Activated CD8-positive, alpha-beta T cell treated with anti-CD3 and anti-CD28 coated beads, Interleukin-2, amount 10 ng/mL, durations not matched to agents 7 days and 5 days (primary cell): ENCODE measurements around the gene STEAP3. TPM values are rescaled to one million over a fixed set of nuclear protein-coding genes. Genes with fewer than 3 reads are reported as not detected.

Experiments
- ATAC-seq: fragments of 150-1000 bp; cut with Tn5 transposase; one replicate; pipeline ENCODE4 v1.10.0; 2021; ENCODE audit warnings: moderate library complexity
- CTCF ChIA-PET: fragments of 350-600 bp; sonication (Branson Sonifier 250); formaldehyde crosslinking; loops from one replicate; lab custom pipeline; 2021; ENCODE audit warnings: antibody characterized with exemption; lab: Charles Lee
- POLR2A ChIA-PET: fragments of 350-600 bp; sonication (Branson Sonifier 250); formaldehyde crosslinking; loops from one replicate; lab custom pipeline; 2021; ENCODE audit warnings: antibody characterized with exemption; lab: Charles Lee
- DNase-seq: peaks from one replicate; pipeline ENCODE4 v3.0.0-alpha.2; 2020
- H3K27ac Mint-ChIP-seq: one replicate; pipeline ENCODE4 v1.8.0; 2021; ENCODE audit warnings: mild to moderate bottlenecking, mixed read lengths
- H3K27me3 Mint-ChIP-seq: one replicate; pipeline ENCODE4 v1.8.0; 2021; ENCODE audit warnings: low read depth, mixed read lengths
- H3K36me3 Mint-ChIP-seq: one replicate; pipeline ENCODE4 v1.8.0; 2021; ENCODE audit warnings: low read depth, mixed read lengths
- H3K4me1 Mint-ChIP-seq: one replicate; pipeline ENCODE4 v1.8.0; 2021; ENCODE audit warnings: low read depth, mixed read lengths
- H3K4me3 Mint-ChIP-seq: one replicate; pipeline ENCODE4 v1.8.0; 2021; ENCODE audit warnings: mild to moderate bottlenecking, mixed read lengths
- H3K9me3 Mint-ChIP-seq: one replicate; pipeline ENCODE4 v1.8.0; 2022; ENCODE audit warnings: mixed read lengths; ENCODE audit not compliant: insufficient read depth
- total RNA-seq, 2 experiments: library from RNA; stranded (reverse); gene quantifications; one replicate each; pipeline ENCODE4 v1.2.3, GENCODE V29; 2021

Gene STEAP3
- total RNA-seq, 2 experiments from 2014 or later: 0.13 TPM

- Mint-ChIP-seq H3K36me3 (no peaks in the 10 kb centered on the region), H3K27ac (no peak overlapping the region), H3K27me3 (no peaks in the 10 kb centered on the region), H3K4me3 (no peak overlapping the region), H3K4me1 (no peaks in the 10 kb centered on the region), H3K9me3 (no peaks in the 10 kb centered on the region)
- ChIA-PET POLR2A (no interaction called here), CTCF (interaction anchor here (0.8 kb wide), 1 partner anchor 15 kb away, joined by 3 read pairs; no protein-coding TSS in a partner anchor)
- ATAC-seq: no peak
- DNase-seq: no peak
Observed at GRCh38 chr2:119282146-119282995, 58.7 kb downstream of the STEAP3 start.

DNA sequence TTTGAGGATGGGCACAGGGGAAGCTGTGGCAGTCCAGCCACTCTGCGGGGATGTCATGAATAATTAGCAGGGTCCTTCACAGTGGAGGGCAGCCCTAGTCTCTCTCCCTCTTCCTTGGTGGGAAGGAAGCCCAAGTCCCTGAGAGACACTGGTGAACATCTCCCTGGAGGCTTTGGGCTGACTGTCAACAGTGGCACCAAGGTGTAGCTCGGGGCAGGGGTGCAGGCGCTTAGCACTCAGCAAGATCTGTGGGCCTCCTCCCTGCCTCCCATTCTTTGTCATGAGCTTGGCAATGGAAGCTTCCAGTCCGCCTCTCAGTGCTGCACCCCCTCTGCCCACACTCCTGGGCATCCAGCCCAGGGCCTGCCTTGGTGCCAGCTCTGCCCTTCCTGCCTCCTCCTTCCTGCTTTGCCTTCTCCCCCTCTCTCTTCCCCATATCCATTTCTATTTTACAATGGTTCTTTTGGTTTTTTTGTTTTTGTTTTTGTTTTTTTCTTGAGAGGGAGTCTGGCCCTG, 59.4 kb downstream of the STEAP3 start:
- Mint-ChIP-seq H3K4me3 (no peak overlapping the region), H3K36me3 (no peaks in the 10 kb centered on the region), H3K9me3 (no peaks in the 10 kb centered on the region), H3K27me3 (no peaks in the 10 kb centered on the region), H3K4me1 (no peaks in the 10 kb centered on the region), H3K27ac (no peak overlapping the region)
- DNase-seq (no peak), ATAC-seq (no peak)
- CTCF ChIA-PET: interaction anchor here (0.8 kb wide), 1 partner anchor 15 kb away, joined by 3 read pairs; no protein-coding TSS in a partner anchor
- POLR2A ChIA-PET: no interaction called here

DNA sequence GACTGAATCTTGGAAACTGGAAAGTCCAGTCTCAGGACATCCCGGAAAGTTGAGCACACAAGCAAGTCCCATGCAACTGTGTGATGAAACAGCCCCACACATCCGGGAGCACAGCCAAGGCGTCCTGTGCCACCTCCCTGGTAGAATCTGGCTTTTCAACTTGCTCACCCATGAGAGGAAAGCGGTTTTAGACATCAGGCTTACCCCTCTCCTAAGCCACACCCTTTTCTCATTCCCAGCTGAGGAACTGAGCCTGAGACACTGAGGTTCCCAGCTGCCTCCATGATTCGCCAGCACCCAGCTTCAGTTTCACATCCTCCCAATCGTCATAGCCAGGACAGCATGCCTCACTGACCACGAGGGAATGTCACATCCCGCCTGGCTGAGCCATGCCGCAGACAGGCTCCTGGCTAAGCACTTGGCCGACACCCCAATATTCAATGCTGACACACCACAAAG, 60.3 kb downstream of the STEAP3 start:
- Mint-ChIP-seq H3K4me3 (no peak overlapping the region), H3K27ac (no peak overlapping the region), H3K9me3 (no peaks in the 10 kb centered on the region), H3K4me1 (no peaks in the 10 kb centered on the region), H3K36me3 (no peaks in the 10 kb centered on the region), H3K27me3 (no peaks in the 10 kb centered on the region)
- DNase-seq (no peak), ATAC-seq (no peak)
- ChIA-PET CTCF (no interaction called here), POLR2A (no interaction called here)

DNA sequence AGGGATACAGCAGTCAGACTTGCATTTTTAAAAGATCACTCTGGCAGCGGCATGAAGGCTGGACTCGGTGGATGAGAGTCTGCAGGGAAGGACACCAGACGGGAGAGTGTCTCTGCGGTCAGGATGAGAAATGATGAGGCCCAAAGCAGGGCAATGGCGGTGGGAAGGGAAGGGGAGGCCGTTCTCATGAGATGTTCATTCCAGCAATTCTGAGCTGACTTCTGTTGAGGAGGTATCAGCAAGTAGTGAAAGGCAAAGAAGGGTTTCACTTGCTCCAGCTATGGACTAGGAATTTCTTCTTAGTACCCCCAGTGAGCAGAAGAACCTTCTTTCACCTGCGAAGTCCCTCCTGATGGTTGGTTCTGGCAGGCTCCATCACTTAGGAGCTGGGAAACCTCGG, 63.0 kb downstream of the STEAP3 start:
- DNase-seq: no peak
- Mint-ChIP-seq H3K27me3 (no peaks in the 10 kb centered on the region), H3K9me3 (no peaks in the 10 kb centered on the region), H3K4me1 (no peaks in the 10 kb centered on the region), H3K36me3 (no peaks in the 10 kb centered on the region), H3K27ac (no peak overlapping the region), H3K4me3 (no peak overlapping the region)
- no peak for ATAC-seq
- POLR2A ChIA-PET: no interaction called here
- CTCF ChIA-PET: no interaction called here

- ChIA-PET CTCF (no interaction called here), POLR2A (no interaction called here)
- no peaks in the 10 kb centered on the region for H3K36me3 Mint-ChIP-seq
- no peaks in the 10 kb centered on the region for H3K27me3 Mint-ChIP-seq
- no peaks in the 10 kb centered on the region for H3K9me3 Mint-ChIP-seq
- DNase-seq (no peak), ATAC-seq (no peak)
- H3K4me1 Mint-ChIP-seq: no peaks in the 10 kb centered on the region
- no peak overlapping the region for H3K27ac Mint-ChIP-seq
- no peak overlapping the region for H3K4me3 Mint-ChIP-seq
Observed at GRCh38 chr2:119288576-119288975, 64.9 kb downstream of the STEAP3 start.

DNA sequence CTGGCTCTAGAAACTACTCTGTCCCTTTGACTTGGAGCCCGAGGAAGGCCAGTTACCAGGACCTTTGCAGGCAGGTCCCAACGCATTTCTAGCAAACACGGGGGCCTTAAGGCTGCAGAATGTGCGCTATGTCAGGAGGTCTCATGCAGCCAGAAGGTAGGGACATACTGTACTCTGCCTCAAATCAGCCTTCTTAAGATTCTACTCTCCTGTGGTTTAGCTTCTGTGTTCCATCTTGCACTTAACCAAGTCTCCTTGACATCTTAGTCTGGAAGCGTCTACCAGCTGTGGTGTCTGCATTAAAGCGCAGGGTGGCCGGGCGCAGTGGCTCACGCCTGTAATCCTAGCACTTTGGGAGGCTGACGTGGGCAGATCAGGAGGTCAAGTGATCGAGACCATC, 65.5 kb downstream of the STEAP3 start:
- Mint-ChIP-seq H3K27ac (no peak overlapping the region), H3K36me3 (no peaks in the 10 kb centered on the region), H3K9me3 (no peaks in the 10 kb centered on the region), H3K27me3 (no peaks in the 10 kb centered on the region), H3K4me1 (no peaks in the 10 kb centered on the region), H3K4me3 (no peak overlapping the region)
- CTCF ChIA-PET: no interaction called here
- POLR2A ChIA-PET: no interaction called here
- DNase-seq (no peak), ATAC-seq (no peak)

DNA sequence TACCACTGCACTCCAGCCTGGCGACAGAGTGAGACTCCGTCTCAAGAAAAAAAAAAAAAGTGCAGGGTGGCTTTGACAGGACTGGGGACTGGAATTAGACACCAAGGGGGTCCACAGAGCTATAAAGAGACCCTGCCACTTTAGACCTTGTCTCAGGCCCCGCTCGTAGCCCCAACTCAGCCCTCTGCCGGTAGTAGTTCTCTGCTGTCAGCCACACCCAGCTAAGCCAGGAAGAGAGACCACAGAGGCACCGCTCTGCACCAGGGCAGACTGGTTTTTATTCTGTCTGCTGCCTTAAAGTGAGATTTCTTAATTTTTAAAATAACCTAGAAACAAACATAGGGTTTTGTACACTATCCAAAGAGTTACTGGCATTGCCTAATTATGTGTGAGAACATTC, 66.0 kb downstream of the STEAP3 start:
- no peaks in the 10 kb centered on the region for H3K4me1 Mint-ChIP-seq
- no peak overlapping the region for H3K27ac Mint-ChIP-seq
- no peaks in the 10 kb centered on the region for H3K27me3 Mint-ChIP-seq
- H3K4me3 Mint-ChIP-seq: no peak overlapping the region
- DNase-seq (no peak), ATAC-seq (no peak)
- H3K36me3 Mint-ChIP-seq: no peaks in the 10 kb centered on the region
- ChIA-PET POLR2A (no interaction called here), CTCF (no interaction called here)
- H3K9me3 Mint-ChIP-seq: no peaks in the 10 kb centered on the region

GRCh38 chr2:119290859-119291587, 67.4 kb downstream of the STEAP3 start:
- H3K27ac Mint-ChIP-seq: no peak overlapping the region
- no peak overlapping the region for H3K4me3 Mint-ChIP-seq
- no peaks in the 10 kb centered on the region for H3K4me1 Mint-ChIP-seq
- ATAC-seq (no peak), DNase-seq (no peak)
- no peaks in the 10 kb centered on the region for H3K9me3 Mint-ChIP-seq
- H3K36me3 Mint-ChIP-seq: no peaks in the 10 kb centered on the region
- H3K27me3 Mint-ChIP-seq: no peaks in the 10 kb centered on the region
- ChIA-PET POLR2A (no interaction called here), CTCF (no interaction called here)

GRCh38 chr2:119291588-119292167, 68.0 kb downstream of the STEAP3 start:
- no peaks in the 10 kb centered on the region for H3K9me3 Mint-ChIP-seq
- ATAC-seq (no peak), DNase-seq (no peak)
- H3K4me1 Mint-ChIP-seq: no peaks in the 10 kb centered on the region
- no peaks in the 10 kb centered on the region for H3K36me3 Mint-ChIP-seq
- no peak overlapping the region for H3K4me3 Mint-ChIP-seq
- ChIA-PET POLR2A (no interaction called here), CTCF (no interaction called here)
- H3K27me3 Mint-ChIP-seq: no peaks in the 10 kb centered on the region
- no peak overlapping the region for H3K27ac Mint-ChIP-seq

DNA sequence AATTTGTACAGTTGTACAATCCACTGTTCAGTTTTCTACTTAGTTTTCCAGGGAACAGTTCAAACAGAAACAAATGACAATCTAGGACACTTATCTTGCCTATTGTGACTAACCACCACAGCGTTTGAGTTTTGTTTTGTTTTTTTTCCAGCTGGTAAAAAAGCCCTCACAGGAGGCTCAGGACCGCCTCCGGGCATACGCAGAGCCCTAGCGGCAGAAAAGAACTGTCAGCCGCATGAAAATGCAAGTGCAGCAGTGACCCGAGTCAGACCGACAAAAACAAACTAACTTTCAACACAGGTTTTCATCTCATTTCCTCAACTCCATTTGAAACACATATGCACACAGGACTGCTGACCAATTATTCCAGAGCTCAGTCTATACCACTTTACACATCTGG, 68.6 kb downstream of the STEAP3 start:
- Mint-ChIP-seq H3K9me3 (no peaks in the 10 kb centered on the region), H3K27me3 (no peaks in the 10 kb centered on the region)
- ATAC-seq: no peak

GRCh38 chr2:119293254-119293653, 69.6 kb downstream of the STEAP3 start:
- H3K4me3 Mint-ChIP-seq: no peak overlapping the region
- no peaks in the 10 kb centered on the region for H3K36me3 Mint-ChIP-seq
- H3K27me3 Mint-ChIP-seq: no peaks in the 10 kb centered on the region
- no peaks in the 10 kb centered on the region for H3K4me1 Mint-ChIP-seq
- ATAC-seq: no peak
- ChIA-PET CTCF (no interaction called here), POLR2A (no interaction called here)
- no peak overlapping the region for H3K27ac Mint-ChIP-seq
- no peaks in the 10 kb centered on the region for H3K9me3 Mint-ChIP-seq
- no peak for DNase-seq

More for the DNA sequence above, 68.6 kb downstream of the STEAP3 start:
- no peak for DNase-seq
- Mint-ChIP-seq H3K27ac (no peak overlapping the region), H3K36me3 (no peaks in the 10 kb centered on the region), H3K4me3 (no peak overlapping the region), H3K4me1 (no peaks in the 10 kb centered on the region)
- POLR2A ChIA-PET: no interaction called here
- CTCF ChIA-PET: no interaction called here

DNA sequence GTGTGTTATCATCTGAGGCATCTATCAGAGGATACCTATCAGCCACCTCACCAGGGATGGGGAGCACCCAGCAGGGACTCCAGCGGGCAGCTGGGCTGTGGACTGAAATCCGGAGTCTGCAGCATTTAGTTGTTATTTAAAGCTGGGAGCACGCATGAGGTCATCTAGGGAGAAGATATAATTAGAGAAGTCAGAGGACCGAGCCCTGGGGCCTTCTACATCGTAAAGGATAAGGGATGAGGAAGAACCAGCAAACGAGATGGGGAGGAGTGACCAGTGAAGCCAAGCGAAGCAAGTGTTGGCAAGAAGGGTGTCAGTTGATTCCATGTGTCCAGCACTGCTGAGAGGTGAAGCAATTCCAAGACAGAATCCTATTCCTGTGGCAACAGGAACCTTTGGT, 70.3 kb downstream of the STEAP3 start:
- no peaks in the 10 kb centered on the region for H3K4me1 Mint-ChIP-seq
- ChIA-PET POLR2A (no interaction called here), CTCF (no interaction called here)
- DNase-seq: no peak
- H3K27me3 Mint-ChIP-seq: no peaks in the 10 kb centered on the region
- H3K9me3 Mint-ChIP-seq: no peaks in the 10 kb centered on the region
- no peak for ATAC-seq
- H3K27ac Mint-ChIP-seq: no peak overlapping the region
- H3K36me3 Mint-ChIP-seq: no peaks in the 10 kb centered on the region
- no peak overlapping the region for H3K4me3 Mint-ChIP-seq
